Neural progenitor cell (in vitro differentiated cells): ENCODE results near the gene DEUP1.

Experiments
- EZH2phosphoT487 ChIP-seq: fragments of 200-600 bp; sonication (generic); IDR thresholded peaks from 2 replicates; pipeline ENCODE4 v1.6.1; 2017; ENCODE audit warnings: antibody characterized with exemption
- TF ChIP-seq, protein P1 (sequence below): fragments of 200-600 bp; sonication (generic); IDR thresholded peaks from 2 replicates; pipeline ENCODE4 v1.5.1; 2017; ENCODE audit warnings: antibody characterized with exemption, mild to moderate bottlenecking

DNA sequence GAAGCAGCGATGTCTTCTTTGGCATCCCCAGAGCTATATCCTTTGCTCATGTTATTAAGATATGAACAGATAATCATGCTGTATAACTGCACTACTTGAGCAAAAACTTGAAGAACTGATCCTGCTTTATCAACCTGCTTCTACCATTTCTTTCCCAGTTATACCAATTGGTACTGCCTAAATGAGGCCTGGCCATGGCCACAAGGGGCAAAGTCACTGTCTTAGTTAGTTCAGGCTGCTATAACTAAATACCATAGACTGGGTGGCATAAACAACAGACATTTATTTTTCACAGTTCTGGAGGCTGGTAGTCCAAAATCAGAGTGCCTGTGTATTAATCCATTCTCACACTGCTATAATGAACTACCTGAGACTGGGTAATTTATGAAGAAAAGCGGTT is 37.5 kb downstream of the DEUP1 start:
- TF ChIP-seq, protein P1, sequence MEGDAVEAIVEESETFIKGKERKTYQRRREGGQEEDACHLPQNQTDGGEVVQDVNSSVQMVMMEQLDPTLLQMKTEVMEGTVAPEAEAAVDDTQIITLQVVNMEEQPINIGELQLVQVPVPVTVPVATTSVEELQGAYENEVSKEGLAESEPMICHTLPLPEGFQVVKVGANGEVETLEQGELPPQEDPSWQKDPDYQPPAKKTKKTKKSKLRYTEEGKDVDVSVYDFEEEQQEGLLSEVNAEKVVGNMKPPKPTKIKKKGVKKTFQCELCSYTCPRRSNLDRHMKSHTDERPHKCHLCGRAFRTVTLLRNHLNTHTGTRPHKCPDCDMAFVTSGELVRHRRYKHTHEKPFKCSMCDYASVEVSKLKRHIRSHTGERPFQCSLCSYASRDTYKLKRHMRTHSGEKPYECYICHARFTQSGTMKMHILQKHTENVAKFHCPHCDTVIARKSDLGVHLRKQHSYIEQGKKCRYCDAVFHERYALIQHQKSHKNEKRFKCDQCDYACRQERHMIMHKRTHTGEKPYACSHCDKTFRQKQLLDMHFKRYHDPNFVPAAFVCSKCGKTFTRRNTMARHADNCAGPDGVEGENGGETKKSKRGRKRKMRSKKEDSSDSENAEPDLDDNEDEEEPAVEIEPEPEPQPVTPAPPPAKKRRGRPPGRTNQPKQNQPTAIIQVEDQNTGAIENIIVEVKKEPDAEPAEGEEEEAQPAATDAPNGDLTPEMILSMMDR, result no peak
- TF ChIP-seq EZH2phosphoT487, result no peak
